ENCODE data around the gene L1CAM. TPM values are rescaled to one million over a fixed set of nuclear protein-coding genes. Genes with fewer than 3 reads are reported as not detected.

Gene L1CAM
- total and polyA plus RNA-seq, 2 experiments from 2014 or later, result 0.86 to 1.5 TPM

DNA sequence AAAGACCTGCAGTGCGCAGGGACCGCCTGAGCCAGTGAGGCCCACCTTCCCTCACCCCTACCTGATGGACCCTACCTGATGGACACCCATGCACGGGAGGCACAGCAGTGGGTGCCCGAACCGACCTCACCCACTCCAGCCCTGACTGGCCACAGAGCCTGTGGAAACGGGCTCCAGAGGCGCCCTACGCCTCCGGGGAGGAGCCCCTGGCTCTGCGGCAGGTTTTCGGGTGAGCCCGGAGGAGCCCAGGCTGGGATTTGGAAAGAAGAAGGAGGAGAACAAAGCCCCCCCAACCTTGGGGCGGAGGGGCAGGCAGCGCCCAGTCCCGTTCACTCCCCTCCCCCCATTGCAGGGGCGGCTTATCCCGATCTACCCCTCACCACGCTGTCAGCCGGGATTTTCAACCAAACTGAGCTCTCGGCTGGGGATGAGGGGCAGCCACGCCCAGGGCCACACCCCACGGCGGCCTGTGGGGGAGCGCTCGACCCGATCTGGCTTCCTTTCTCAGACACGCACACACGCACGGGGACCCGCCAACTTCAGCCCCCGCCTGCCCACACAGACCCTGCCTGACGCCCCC lies 675 bp downstream of the L1CAM start:
- Histone ChIP-seq H3K36me3 (no peaks in the 10 kb centered on the region), H3K4me1 (ENCODE audit: low read depth) (no peaks in the 10 kb centered on the region), H3K9me3 (ENCODE audit: low read depth) (no peaks in the 10 kb centered on the region), H3K4me3 (no peak overlapping the region), H3K27ac (no peak overlapping the region), H3K27me3 (peaks cover 32% of the 10 kb centered on the region)
- TF ChIP-seq, protein P1, sequence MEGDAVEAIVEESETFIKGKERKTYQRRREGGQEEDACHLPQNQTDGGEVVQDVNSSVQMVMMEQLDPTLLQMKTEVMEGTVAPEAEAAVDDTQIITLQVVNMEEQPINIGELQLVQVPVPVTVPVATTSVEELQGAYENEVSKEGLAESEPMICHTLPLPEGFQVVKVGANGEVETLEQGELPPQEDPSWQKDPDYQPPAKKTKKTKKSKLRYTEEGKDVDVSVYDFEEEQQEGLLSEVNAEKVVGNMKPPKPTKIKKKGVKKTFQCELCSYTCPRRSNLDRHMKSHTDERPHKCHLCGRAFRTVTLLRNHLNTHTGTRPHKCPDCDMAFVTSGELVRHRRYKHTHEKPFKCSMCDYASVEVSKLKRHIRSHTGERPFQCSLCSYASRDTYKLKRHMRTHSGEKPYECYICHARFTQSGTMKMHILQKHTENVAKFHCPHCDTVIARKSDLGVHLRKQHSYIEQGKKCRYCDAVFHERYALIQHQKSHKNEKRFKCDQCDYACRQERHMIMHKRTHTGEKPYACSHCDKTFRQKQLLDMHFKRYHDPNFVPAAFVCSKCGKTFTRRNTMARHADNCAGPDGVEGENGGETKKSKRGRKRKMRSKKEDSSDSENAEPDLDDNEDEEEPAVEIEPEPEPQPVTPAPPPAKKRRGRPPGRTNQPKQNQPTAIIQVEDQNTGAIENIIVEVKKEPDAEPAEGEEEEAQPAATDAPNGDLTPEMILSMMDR (IDR thresholded peaks at IDR 0.05; ENCODE audit: low read depth, low read length), result no peak
- DNase-seq (ENCODE audit: low read depth in 1 of 2, low spot score in 1 of 2), result no peak

DNA sequence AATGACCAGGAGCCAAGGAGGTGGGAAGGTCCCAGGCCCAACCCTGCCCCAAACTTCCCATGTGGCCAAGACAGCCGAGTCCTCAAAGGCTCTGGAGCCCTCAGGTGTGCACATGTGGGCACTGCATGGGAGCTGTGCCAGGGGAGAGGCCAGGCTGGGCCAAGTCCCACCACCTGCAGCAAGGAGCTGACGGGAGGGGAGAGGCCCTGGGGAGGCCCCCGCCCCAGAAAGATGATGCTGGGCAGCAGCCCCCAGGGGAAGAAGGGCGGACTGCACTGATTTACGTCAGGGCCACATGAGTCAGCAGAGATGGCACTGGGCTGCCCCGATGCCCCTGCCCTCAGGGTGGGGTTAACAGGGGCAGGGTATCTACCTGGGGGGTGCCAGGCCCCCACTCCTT lies 1.4 kb downstream of the L1CAM start:
- H3K27ac ChIP-seq, result no peak overlapping the region
- no peak overlapping the region for H3K4me3 ChIP-seq
- no peaks in the 10 kb centered on the region for H3K4me1 ChIP-seq (ENCODE audit: low read depth)
- TF ChIP-seq, protein P1 (IDR thresholded peaks at IDR 0.05; ENCODE audit: low read depth, low read length), result no peak
- DNase-seq (ENCODE audit: low read depth in 1 of 2, low spot score in 1 of 2), result no peak
- peaks cover 32% of the 10 kb centered on the region for H3K27me3 ChIP-seq
- H3K36me3 ChIP-seq, result no peaks in the 10 kb centered on the region
- no peaks in the 10 kb centered on the region for H3K9me3 ChIP-seq (ENCODE audit: low read depth)

DNA sequence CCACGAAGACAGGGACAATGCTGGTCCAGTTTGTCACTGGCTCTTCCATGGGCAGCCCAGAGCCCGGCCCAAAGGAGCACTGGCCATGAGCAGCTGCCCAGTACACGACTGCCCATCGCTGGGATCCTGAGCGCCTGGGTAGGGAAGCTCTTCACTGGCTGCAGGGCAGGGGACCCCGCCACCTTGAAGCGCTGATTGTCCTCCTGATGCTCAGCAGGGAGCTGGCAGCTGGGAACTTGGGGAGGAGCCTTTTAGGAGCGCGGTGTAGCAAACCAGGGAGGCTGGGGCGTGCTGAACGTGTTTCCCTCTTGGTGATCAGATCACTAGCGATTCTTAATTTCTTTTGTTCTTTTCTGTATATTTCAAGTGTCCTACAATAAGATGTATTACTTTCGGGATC lies 1.8 kb downstream of the L1CAM start:
- no peak overlapping the region for H3K27ac ChIP-seq
- TF ChIP-seq, protein P1 (IDR thresholded peaks at IDR 0.05; ENCODE audit: low read depth, low read length), result no peak
- H3K4me1 ChIP-seq (ENCODE audit: low read depth), result no peaks in the 10 kb centered on the region
- H3K36me3 ChIP-seq, result no peaks in the 10 kb centered on the region
- DNase-seq (ENCODE audit: low read depth in 1 of 2, low spot score in 1 of 2), result no peak
- H3K9me3 ChIP-seq (ENCODE audit: low read depth), result no peaks in the 10 kb centered on the region
- H3K27me3 ChIP-seq, result peaks cover 32% of the 10 kb centered on the region
- no peak overlapping the region for H3K4me3 ChIP-seq

DNA sequence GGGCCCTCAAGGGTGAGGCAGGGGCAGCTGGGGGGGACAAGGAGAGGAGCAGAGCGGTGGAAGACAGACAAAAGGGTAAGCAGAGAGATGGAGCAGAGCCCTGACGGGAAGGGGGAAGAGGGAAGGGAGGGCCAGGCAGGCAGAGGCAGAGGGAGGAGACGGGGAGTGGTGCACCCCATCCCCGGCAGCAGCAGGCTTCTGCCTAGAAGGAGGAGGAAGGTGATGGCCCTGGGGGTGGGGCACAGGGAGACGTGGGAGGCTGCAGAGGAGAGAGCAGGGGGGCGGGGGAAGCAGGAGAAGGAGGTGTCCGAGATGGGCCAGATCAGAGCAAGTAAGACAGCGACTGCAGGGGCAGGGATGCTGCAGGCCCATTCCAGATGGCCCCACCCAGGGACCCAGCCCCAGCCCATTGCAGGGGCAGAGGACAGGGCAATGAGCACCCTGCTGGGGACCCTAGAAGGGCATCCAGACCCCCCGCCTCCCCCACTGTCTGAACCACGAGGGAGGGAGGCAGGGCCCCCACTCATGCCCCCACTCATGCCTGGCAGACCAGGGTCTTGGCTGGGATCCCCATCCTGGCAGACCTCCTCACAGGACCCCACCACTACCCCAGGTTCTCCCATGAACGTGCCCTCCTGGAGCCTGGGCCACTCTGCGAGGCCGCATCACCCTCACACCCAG lies 2.7 kb downstream of the L1CAM start:
- DNase-seq (ENCODE audit: low read depth in 1 of 2, low spot score in 1 of 2), result no peak
- H3K9me3 ChIP-seq (ENCODE audit: low read depth), result no peaks in the 10 kb centered on the region
- no peak overlapping the region for H3K27ac ChIP-seq
- TF ChIP-seq, protein P1 (IDR thresholded peaks at IDR 0.05; ENCODE audit: low read depth, low read length), result no peak
- peaks cover 32% of the 10 kb centered on the region for H3K27me3 ChIP-seq
- no peaks in the 10 kb centered on the region for H3K36me3 ChIP-seq
- no peak overlapping the region for H3K4me3 ChIP-seq
- no peaks in the 10 kb centered on the region for H3K4me1 ChIP-seq (ENCODE audit: low read depth)

DNA sequence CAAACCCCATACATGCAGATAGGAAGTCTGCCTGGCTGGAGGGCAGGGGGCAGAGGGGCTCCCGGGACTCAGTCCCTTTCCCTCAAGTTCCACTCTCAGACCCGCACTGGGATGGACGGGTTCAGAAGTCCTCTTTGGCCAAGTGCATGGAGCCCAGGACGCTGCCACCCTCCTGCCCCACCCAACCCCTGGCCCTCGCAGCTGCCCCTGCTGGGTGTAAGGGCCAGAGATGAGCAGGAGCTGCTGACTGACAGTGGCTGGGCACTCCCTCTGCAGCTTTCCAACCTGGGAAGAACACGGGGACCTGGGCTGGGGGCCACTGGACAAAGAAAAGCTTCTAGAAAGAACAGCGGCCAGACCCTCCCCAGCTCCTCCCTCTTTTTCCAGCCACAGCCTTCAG lies 3.4 kb downstream of the L1CAM start:
- Histone ChIP-seq H3K4me3 (no peak overlapping the region), H3K4me1 (ENCODE audit: low read depth) (no peaks in the 10 kb centered on the region), H3K9me3 (ENCODE audit: low read depth) (no peaks in the 10 kb centered on the region), H3K36me3 (no peaks in the 10 kb centered on the region), H3K27ac (no peak overlapping the region), H3K27me3 (peaks cover 31% of the 10 kb centered on the region)
- DNase-seq (ENCODE audit: low read depth in 1 of 2, low spot score in 1 of 2), result no peak
- TF ChIP-seq, protein P1 (IDR thresholded peaks at IDR 0.05; ENCODE audit: low read depth, low read length), result no peak
